Inflammatory macrophage treated with lipopolysaccharide for 4 hours (primary cell): ENCODE results near the gene DCC.

Experiments used
- DNase-seq: peaks from one replicate; pipeline ENCODE4 v3.0.0-alpha.2; 2020

Gene DCC

DNA sequence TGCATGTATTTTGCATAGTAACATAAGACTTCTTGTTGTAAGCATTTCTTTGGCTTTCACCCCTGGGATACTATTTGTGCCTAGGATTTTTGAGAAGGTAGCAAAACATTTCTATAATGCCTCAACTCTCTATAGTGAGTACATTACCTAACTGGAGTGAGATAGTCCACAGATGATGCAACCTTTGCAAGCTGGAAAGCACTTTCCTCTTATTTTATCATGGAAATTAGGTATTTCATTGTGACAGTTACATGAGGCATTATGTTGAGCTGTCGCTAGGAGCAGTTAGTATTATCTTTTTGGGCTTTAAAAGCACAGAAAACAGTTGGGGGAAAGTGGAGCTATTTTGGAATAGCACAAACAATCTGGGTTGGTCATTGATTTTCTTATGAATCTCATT lies 786.2 kb downstream of the DCC start:
- DNase-seq, result no peak

DNA sequence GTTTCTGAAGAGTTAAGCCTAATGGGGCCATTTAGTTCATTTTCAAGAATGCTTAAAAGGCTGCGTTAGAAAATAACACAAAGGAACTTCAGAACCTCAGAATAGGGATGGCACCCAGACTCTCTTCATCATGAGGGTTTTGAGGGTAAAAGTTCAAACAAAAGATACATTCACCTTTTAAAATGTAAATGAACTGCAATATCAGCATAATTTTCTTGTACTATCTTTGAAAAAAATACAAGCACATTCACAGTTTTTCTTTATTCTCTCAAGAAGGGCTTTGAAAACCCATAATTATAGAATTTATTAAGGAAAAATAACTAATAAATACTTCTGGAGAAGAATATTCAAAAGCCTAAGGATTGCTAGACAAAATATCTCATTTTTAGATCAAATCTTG lies 791.0 kb downstream of the DCC start:
- DNase-seq, result no peak

DNA sequence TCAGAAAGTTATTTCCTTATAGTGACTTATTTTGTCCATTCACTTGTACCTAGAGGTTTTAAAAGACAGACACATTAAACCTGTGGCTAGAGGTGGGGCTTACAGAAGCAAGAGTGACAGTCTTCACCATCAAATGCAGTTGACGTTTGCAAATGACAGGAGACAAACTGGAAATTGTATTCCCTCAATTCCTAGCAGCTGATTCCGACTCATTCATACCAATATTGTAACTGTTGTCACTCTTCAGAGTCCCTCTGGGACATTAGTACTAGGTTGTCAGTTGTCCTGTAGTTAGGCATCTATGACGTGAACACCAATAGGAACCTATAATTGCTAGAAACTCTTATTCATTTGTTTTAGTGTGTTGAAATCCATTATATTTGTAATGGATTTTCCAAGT lies 794.7 kb downstream of the DCC start:
- DNase-seq, result no peak

DNA sequence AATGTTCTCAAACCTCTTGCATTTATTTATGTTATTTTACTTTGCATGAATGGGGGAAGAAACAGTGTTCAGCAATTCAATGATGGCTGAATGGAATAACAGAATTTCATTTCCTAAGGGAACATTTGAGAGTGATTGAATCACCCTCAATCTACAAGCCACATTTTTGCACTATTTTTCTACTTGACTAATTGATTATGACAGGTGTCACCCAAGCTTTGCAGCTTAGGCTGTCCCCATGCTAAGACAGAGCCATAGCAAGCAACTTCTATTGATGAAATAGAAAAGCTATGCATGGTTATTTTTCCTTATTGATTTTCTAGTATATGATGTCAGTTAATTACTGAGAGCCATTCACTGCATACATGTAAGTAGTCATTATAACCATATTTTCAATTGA lies 795.7 kb downstream of the DCC start:
- no peak for DNase-seq

DNA sequence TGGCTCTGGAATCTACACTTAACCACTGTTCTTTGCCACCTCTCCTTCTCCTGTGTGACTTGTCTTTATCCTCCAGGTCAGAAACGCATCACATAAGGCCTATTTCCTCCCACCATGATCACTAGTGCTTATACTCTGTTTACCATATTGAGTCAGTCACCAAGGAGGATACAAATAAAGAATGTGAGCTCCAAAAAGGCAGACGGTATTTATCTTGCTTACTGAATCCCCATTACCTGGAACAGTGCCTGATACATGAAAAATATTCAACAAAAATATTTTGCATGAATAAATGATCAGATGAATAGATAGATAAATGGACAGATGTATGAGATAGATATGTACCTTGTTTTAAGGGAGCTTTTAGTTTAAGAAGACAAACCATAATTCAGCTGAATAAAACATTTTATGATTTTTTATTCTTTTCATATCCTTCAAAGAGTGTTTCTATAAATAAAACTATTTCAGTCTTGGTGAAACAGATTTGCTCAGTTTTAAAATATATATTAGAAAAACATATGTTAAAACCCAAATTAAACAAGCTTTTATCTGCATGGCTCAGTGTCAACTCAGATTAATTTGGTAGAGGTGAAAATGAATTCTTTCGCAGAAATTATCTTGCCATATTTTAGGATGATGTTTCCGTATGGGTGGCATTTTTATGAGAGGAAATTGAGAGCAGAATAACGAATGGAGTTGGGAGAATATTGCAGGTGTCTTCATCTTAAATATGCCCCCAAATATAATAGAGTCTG lies 799.9 kb downstream of the DCC start:
- no peak for DNase-seq

DNA sequence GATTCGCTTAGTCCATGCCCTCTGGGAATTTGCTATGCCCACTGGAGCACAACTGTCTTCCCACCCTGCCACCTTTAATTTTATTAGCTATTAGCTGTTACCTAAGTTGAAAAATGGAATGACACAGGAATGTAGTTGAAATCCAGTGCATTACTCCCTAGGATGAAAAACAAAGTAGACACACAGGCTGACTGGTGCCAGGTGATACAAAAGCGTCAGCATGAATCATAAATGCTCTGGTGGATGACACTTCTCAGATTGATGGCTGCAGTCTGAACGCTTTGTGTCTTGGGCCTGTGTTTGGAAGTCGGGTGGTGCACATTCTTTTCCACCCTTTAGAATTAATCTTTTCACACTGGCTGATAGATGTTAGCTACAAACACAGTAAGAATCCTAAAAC lies 802.0 kb downstream of the DCC start:
- DNase-seq, result no peak

DNA sequence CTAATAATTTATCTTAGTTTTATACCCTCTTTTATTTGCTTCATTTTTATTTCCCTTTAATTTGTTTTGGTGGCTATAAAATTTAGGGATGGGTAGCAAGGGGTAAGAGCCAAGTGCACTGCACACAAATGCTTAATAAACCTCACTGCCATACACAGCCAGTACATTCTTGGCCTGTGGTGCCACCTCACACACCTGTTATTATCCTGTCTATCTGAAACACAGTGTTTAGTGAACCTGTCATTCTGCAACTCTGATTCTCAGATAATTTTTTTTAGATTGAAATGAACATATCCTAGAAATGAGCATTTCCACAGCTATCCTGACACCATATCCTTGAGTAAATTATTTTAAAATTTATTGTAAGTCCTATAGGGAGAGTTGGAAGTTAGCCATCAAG lies 807.5 kb downstream of the DCC start:
- DNase-seq, result no peak

DNA sequence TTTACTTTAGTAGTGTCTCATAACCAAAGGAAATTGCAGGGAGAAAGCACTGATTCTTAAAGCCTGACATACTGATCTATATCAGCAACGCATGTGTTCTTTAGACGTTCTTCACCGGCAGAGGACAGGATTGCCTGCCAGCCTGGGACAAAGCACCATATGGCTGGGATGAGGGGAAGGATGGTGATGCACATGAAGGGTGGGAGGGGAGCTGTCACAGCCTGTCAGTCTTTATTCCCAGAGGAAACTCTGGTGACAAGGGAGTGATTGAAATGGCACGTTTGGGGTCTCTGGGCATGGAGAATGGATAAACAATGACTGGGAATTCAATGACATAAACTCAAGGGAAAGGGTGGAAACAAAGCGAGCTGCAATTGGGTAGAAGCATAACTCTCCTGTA lies 808.1 kb downstream of the DCC start:
- DNase-seq, result no peak

DNA sequence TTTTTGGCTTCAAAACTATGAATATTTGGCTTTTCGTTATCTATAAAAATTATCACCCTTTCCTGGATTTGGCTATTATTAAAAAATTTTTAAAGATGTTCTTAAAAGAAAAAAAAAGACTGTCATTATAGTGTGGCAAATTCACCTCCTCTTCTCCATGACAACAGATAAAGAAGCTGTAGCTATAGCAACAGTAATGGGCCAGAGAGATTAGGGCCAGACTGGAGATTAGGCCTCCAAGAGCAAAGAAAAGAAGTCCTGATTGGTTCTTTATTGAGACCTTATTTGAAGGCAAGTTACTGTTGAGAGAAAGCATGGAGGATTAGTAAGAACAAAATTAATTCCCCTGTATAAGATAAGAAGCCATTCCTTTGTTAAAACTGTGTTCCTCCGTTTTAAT lies 812.5 kb downstream of the DCC start:
- no peak for DNase-seq

DNA sequence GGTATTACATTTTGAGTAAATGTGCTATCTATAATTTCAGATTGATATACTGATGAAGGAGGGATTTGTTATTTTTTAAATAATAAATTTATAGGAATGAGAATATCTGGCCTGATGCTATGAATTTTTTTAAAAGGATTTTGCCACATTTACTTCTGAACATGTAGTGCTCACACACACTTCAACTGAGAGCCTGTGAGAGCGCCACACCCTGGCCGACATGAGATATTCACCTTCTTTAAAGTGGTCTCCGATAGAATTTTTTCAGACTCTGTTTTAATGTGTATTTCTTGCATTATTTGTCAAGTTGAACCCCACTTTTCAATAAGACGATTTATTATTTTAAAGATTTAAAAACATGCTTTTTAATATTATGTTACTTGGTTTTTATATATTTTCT lies 813.3 kb downstream of the DCC start:
- DNase-seq, result no peak

DNA sequence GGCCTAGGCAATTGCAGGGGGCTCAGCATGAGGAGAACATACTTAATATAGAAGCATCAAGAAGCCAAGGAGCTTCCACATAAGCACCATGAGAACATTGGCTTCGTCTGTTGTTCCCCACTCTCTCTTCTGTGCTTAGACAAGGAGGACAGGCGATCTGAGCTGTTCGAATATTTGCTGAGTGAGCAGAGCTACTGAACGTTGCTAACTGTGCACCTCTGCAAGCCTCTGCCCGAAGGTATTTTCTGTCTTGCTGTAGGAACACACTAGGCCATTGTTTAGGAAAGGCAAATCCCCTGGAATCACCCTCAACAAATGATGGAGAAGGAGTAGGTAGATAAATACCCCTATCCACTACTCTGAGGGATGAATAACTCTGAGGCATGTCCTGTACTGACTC lies 813.8 kb downstream of the DCC start:
- no peak for DNase-seq

DNA sequence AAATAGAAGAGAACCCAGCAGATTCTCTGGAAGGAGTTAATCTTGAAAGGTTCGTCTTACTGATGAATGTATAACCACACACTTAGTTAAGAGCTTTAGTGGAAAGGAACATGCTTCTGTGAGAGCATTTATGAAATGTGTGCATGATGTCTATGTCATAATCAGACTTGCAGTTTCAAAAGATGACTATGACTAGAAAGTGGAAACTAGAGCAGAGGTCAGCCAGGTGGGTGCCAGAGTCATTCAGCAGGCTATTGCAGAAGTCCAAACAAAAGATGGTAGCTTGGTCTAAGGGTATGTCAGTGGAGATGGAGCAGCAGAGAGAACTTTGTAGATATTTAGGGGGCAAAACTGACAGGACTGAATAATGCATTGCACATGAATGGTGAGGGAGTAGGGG lies 825.8 kb downstream of the DCC start:
- no peak for DNase-seq

DNA sequence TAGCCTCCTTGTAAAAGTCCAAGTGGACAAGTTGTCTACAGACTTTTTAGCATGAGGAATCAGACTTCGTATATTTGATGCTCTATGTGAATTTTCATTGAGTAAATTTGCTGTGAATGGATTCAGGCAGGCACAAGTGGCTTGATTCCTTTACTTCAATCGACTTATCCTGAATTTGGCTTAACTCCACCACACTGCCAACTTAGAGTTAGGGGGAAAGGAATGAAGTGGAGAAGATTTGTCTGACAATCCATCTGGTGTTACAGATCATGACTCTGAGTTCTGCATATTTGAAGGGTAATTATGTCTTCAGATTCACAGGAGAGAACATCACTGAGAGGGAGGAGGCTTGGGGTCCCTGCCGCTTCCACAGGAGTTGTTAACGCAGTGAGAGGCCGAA lies 829.3 kb downstream of the DCC start:
- no peak for DNase-seq

DNA sequence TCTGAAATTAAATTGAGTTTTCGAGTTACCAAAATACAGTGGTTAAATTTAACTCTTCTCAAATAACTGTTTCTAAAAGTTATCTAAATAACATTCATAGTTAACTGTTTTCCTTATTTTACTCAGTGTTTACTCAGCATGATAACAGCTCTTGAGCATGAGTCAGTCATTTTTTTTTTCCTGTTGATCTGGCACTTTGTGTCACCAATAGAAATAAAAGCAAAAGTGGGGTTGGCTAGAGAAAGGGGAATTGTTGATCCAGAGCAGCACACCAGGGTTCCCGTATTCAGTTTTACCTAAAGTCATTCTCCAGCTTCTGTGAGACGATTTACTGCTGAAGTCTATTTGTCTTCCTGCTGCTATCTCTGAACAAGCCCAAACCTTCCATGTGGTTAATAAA lies 851.6 kb downstream of the DCC start:
- DNase-seq, result no peak

DNA sequence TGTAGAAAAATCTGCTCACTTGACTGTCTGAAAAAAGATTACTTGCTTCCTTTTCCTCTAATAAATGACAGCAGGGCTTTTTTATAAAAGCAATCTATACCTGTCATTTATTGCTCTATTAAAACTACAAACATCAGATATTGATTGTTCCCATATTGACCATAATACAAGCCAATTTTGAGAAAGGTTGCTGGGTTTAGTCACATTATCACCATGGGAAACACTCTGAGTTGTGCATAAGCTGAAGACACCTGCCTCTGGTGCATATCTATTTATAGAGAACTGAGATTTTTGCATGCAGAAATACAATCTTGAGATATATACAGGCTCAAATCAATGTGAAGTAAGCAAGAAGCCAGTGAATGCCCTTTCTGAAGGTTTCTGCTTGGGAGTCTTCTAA lies 853.9 kb downstream of the DCC start:
- DNase-seq, result no peak

DNA sequence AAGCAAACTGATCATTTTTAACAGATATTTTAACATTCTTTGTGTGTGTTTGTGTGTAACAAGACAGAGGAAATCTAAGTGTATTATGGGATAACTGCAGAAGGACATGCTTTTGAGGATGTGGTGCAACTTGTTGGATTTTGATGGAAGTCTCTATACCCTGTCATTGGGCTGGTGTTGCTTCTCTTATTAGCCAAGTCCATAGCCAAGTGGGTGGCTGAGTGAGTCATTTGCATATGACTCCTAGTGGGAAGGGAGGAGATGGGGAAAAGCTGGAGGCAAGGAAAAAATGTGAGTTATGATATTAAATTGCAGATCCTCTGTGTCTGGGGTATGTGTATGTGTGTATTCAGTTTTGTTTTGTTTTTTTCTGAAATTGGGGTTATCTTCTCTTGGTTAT lies 879.9 kb downstream of the DCC start:
- DNase-seq, result no peak

DNA sequence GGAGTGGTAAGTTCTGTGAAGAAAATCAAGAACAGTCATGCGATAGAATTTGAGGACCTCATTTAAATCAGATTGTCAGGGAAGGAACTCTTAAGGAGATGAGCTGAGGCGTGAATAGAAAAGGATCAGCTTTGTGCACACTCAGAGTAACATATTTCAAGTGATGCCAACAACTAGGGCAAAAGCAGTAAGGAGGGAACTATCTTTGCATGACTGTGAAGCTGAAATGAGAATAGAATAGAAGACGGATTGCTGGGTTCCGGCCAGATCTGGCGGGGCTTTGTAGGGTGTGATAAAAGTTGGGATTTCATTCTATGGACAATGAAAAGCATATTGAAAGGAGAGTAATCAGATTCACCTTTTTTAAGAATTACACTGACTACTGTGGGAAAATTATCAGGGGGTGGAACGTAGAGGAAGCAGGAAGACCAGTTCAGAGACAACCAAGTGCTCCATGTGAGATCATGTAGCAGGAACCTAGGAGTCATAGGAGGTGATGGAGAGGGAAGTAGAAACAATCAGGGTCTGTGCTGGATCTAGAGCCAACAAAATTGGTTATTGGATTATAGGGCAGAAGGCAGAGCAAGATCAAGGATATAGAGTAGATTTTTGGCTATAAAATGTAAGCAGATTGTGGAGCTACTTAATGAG lies 884.3 kb downstream of the DCC start:
- DNase-seq, result no peak

DNA sequence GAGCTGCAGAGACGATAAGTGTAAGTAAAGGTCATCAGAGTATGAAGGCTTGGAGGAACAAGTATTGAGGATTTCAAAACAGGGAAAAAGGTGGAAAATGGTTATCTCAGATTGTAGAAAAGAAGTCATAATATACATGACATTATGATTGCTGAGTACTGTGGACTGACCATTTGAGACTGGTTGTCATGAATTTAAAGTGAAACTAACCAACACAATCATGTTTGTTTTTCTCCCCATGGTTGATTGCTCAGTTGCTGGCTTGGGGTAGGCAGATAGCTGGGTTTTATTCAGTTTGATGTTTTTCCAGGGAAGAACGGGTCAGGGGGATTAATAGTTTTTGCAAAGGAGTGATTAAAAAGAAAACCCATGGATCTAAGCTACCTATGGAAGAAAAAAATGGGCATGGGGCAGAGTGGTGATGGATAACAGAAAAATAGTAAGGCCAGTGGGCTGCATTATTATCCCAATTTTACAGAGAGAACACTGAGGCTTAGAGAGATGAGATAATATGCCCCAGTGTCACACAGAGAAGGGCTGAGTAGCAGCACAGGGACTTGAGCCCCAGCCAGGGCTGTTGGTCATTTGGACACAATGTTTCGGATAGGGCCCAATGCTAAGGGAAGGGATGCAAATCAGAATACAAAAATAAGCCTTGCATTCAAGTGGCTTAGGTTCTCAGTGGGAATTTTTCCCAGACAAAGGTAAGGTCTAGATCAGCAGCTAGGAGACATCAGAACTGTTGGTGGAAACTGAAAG lies 885.7 kb downstream of the DCC start:
- DNase-seq, result no peak

DNA sequence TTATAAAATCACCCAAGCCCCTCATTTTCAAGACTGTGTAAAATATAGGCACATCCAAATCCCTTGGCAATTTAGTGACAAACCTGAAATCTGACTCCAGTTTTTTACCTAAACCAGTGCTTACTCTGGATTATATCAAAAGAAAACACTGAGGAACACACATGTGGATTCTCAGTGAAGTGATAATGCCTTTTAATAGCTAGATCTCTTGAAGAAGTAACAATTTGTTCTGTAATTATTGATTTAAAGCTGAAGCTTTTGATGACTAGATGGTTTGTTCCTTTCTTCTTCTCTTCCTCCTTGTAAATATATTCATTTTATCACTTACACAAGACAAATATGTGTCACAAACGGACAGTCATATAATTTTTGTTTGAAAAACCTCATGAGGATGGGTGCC lies 894.6 kb downstream of the DCC start:
- no peak for DNase-seq

DNA sequence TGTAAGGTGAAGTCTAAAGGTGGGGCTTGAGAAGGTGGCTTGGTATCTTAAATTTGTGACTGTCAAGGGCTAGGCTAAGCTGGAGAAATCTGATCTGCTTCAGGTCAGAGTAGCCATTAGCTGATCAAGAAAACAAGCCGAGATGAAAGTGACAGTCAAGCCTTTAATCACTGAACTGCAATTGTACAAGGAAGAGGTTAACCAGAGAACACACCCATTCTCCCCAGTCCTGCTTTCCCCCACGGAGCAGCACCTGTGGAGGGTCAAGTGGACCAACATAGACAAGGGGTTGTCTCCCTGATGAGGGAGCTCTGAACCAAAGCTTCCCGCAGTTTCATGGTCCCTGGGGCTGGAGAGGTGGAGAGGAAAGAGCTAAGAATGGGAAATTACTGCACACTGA lies 901.2 kb downstream of the DCC start:
- no peak for DNase-seq

DNA sequence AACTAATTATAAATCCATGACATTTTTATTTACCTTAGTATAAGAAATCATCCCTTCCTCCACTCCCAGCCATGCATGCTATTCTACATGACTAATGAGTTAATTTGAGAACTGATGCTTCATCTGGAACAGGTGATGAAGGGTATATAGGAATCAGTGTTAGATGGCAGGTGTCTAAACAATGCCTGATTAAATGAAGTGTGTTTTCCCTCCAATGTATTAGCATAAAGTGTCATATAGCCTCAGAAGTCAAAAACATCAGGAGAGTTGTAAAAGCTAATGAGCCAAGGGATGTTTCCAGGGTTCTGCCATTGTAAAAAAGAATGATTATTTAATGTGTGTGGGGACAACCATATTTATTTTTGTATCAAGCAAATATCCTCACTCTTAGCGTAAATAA lies 913.8 kb downstream of the DCC start:
- DNase-seq, result no peak

DNA sequence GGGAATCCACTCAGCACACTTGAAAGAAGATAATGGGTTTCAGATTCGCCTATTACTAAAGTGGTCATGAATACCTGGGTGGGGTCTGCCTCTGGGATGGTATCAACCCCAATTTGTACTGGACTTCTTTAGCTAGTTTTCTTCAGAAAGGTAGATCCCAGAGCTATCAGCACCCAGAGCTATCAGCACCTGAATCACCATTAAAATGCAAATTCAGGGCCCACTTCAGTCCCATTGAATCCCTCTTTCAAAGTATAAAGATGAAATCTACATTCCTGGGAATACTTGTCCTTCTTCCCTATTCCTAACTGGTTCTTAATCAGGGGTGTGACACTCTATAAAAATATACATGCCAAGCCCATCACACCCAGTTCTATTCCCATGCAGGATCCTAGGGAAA lies 914.3 kb downstream of the DCC start:
- no peak for DNase-seq

DNA sequence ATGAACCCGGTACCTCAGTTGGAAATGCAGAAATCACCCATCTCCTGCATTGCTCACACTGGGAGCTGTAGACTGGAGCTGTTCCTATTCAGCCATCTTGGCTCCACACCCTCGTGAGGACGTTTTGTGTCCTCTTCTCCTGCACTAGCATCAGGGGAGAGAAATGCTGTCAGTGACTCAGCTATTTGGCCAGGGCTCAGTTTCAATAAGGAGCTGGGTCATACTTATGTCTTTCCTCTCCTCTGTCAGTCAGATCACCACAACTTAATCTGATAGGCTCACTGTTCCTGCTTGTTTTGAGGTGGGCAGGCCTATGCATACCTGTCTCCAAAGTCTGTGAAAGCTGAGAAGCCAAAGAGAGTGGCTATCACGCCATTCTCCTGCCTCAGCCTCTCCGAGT lies 921.2 kb downstream of the DCC start:
- no peak for DNase-seq

DNA sequence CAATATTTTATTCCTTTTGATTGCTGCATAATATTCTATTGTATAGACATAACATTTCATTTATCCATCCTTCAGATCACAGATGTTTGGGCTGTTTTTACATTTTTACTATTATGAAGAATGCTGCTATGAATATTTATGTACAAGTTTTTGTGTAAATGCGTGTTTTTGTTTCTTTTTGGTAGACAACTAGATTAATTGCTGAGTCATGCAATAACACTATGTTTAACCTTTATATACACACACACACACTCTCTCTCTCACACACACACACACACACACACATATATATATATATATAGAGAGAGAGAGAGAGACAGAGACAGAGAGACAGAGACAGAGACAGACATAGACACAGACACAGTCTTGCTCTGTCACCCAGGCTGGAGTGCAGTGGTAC lies 926.9 kb downstream of the DCC start:
- DNase-seq, result no peak
